OCI-LY7 (cell line): ENCODE data around the gene PHF21B.

Source experiments
- CTCF ChIP-seq: fragments of 200-600 bp; sonication (generic); conservative IDR thresholded peaks from 2 replicates; pipeline ENCODE4 v1.5.1; 2014; ENCODE audit warnings: mild to moderate bottlenecking, antibody characterized with exemption, low read length, moderate library complexity, mixed read lengths
- EZH2phosphoT487 ChIP-seq: fragments of 200-600 bp; sonication (generic); IDR thresholded peaks from 2 replicates; pipeline ENCODE4 v1.6.1; 2018; ENCODE audit warnings: low read depth, borderline replicate concordance, mild to moderate bottlenecking, mixed run types, antibody characterized with exemption, low read length, moderate library complexity, mixed read lengths

DNA sequence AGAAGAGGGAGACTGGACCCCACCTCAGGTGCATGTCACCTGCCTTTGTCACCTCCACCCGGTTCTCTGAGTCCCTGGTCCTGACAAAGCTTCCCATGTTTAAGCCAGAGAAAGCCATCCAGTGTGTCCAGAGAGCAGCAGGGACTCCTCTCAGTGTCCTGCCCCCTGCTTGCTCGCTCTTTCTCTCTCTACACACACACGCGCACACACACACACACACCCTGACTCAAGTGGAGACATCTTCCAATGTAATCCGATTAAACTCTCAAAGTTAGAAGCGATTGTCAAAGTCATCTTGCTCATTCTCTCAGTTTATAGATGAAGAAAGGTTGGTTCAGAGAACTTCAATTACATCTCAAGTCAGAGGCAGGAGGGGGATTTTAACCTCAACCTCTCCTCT is 19.7 kb upstream of the PHF21B start:
- TF ChIP-seq CTCF, result no peak
- no peak for TF ChIP-seq EZH2phosphoT487
